NCI-H1048 (cell line): ENCODE data around the gene IGFBP2.

ENCODE experiments used
- DNase-seq: peaks from one replicate; lab custom pipeline; 2025; lab: John Stamatoyannopoulos, UW

IGFBP2 gene

GRCh38 chr2:216681683-216682082, 48.5 kb downstream of the IGFBP2 start:
- no peak for DNase-seq

GRCh38 chr2:216683846-216684245, 50.6 kb downstream of the IGFBP2 start:
- no peak for DNase-seq

DNA sequence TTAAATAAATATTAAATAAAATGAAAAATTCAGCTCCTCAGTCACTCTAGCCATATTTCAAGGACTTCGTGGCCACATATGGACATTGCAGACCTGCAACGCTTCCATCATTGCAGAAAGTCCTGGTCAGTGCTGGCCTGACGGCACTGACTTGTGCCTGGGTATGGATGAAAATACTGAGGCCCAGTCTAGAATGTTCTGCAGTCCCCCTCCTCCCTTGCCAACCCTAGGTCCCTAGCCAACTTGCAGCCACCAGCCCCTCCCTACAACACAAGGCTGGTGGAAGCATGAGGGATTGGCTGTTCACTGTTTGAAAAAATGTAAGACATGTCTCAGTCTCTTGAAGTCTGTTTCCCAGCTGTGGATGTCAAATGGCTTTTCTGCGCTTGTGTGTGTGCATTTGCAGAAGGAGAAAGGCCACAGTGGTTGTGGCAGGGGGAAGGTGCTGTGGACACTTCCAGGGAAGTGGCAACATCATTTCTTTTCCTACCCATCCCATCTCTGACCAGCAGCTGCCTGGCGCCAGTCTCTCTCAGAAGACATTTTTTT, 52.2 kb downstream of the IGFBP2 start:
- DNase-seq: no peak

- no peak for DNase-seq
These were observed 53.9 kb downstream of the IGFBP2 start for GRCh38 chr2:216687111-216687510.

- no peak for DNase-seq
These were observed 54.4 kb downstream of the IGFBP2 start for GRCh38 chr2:216687646-216688045.

DNA sequence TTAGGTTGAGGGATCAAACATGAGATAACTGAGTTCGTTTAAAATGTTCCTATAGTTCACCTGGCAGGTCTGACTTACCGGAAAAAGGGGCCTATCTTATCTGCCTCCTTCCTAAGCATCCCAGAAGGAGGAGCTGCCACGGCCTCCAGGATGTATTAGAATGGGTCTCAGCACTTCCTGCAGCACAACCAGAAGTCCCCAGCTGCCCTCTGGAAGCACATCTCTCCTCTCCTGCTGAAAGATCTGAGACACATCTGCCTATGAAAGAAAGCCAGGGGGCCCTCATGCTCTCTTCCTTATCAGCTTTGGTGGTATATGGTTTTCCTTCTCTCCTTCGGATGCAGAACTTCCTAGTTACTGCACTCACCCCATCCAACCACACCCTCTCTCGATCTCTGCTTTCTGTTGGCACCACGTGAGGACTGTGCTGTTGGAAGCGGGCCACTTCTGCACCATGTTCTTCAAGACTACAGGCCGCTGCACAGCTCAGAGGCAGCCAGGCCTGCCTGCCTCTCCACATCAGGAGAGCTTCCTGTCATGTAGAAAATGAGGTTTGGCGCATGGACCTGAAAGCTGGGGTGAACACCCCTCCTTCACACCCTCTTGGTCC, 55.6 kb downstream of the IGFBP2 start:
- no peak for DNase-seq

DNA sequence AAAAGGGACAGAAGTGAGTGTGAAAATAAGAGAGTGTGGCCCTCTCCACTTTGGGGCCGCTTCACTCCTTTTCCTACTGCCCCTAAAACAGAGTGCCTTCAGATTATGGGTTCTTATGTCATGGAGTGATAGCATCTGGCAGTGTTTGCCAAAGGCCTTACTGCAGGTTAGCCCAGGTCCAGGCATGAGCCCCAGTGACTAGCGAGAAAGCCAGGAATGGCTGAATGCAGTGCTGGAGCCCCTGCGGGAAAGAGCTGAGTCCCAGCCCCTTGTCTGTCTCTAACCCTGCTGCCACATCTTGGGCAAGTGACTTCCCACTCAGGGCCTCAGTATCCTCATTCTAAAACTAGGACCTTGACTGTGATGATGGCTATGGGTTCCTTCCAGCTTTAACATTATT, 56.2 kb downstream of the IGFBP2 start:
- DNase-seq: no peak

GRCh38 chr2:216690456-216690852, 57.2 kb downstream of the IGFBP2 start:
- DNase-seq: no peak

- peak; percentile 30 for DNase-seq
These were observed 57.9 kb downstream of the IGFBP2 start for GRCh38 chr2:216690853-216691741.

- DNase-seq: no peak
These were observed 59.6 kb downstream of the IGFBP2 start for GRCh38 chr2:216692636-216693413.

DNA sequence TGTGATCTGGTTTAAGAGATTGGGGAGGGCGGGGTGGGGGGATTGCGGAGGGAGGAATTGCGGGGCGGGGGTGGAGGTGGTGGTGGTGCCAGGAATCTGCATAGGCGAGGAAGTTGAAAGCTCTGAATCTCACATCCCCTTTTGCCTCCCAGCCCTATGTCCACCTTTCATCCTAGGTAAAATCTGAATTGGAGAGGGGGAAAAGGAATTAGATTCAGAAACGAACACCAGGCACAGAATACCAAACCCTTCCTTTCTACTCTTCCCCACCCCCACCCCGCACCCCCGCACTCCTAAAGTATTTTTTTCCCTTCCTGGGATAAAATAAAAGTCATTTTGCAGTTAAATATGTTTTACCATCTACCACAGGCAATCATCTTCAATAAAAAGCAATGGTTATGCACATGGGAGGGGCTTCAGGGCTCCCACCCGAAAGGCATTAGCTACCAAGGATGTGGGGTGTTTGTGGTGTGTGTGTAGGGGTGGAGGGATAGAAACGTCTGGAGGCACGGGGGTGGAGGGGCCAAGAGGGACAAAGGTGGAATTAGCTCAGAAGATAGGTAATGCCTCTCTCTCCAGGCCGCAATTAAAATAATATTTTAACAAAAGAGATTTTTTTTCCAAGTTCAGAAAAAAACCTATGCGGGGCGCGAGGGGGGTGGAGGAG, 60.3 kb downstream of the IGFBP2 start:
- no peak for DNase-seq

DNA sequence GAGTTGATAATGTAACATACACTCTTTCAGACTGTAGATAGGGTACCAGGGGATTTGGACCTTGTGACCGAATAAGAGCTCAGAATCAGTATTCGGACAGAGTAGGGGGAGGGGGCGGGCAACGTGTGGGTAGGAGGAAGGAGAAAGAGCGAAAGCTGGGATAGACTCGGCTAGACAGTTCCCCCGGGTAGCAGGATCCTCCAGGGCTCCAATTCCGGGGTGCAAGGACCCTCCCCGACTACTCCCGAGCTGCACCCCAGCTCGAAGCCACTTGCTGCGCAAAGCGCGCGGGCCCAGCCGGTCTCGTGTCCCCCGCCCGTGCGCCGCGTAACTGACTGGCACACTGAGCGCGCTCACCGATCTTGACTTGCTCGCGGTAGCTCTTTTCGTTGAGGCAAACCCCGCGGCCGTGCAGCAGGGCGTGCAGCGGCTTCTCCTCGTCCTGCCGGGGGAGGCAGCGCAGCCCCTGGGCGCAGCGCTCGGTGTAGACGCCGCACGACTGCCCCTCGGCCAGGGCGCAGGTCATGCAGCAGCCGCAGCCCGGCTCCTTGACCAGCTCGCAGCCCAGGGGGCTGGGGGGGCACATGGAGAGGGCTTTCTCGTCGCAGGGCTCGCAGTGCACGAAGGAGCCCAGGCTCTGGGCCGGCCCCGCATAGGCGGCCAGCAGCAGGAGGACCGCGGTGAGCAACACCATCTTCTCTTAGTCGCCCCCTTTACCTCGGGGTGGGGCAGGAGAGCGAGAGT, 61.0 kb downstream of the IGFBP2 start:
- DNase-seq: no peak

DNA sequence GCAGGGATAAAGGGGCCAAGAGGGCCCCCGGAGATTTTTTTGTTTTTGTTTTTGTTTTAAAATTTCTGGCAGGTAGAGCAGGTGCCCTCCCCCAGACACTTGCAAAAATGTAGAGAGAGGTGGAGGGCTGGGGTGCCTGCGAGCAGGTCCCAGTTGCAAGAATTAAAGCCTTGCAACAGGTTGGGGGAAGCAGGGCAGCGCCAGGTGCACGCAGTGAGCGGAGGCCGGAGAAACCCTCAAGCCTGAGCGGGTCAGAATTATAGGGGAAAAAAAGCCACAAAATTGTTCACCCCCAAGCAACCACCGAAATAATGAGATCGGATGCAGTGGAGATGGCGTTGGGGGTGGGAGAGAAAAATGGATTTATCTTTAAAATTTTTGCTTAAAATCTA, 61.6 kb downstream of the IGFBP2 start:
- DNase-seq: no peak

- peak; percentile 44 for DNase-seq
These were observed 62.2 kb downstream of the IGFBP2 start, which contains the start of gene IGFBP5 for GRCh38 chr2:216695401-216695821. Gene IGFBP5, minus strand, starts transcription at chr2:216695549. Its CDS starts 774 bp downstream, at chr2:216694775.

GRCh38 chr2:216696321-216696720, 63.1 kb downstream of the IGFBP2 start:
- DNase-seq: no peak

GRCh38 chr2:216696751-216697560, 63.7 kb downstream of the IGFBP2 start:
- DNase-seq: no peak

- no peak for DNase-seq
These were observed 65.1 kb downstream of the IGFBP2 start for GRCh38 chr2:216698293-216698692.

DNA sequence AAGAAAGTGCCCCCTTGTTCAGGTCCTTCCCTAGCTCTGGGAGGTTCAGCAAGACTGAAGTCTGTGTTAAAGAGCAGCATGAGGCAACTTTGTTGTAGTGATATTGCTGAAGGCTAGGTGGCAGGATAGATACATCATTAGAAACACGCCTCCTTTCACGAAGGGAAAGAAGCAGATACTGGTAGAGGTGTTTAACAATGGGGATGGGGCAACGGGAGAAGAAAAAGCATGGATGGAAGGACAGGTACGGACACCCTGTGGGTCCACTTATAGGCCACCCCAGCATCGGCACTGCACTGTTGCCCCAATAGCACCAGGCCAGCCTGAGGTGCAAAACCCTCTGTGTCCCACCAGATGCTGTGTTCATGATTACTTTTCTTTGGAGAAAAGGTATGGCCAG, 65.7 kb downstream of the IGFBP2 start:
- no peak for DNase-seq

- DNase-seq: no peak
These were observed 66.9 kb downstream of the IGFBP2 start for GRCh38 chr2:216700088-216700567.

DNA sequence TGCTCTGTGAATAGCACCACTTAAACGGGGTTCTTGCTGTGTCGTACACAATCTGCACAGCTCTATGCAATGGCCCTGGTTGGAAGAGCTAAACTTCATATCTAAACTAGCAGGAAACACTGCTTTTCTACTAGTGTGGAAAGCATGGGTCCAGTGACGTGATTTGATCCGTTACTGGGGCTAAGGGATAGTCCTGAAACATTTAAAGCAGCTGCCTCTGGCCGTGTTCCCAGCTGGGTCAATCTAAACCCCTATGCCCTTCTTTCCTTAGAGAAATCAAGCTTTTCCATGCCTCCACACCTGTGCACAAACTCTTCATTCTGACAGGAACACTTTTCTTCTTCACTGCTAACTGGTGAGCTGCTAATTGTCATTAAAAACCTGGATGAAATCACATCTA, 67.6 kb downstream of the IGFBP2 start:
- DNase-seq: no peak
